Mucosa of descending colon (tissue), 3 donors: ENCODE results near the gene LRIT3. TPM values are rescaled to one million over a fixed set of nuclear protein-coding genes. Genes with fewer than 3 reads are reported as not detected.

Source experiments
- ATAC-seq: fragments of 200-7000 bp; cut with Tn5 transposase; one replicate; pipeline ENCODE4 v1.9.1; 2020; ENCODE audit warnings: mild to moderate bottlenecking, moderate library complexity
- DNase-seq, 3 donors: peaks; one replicate each; pipeline ENCODE4 v3.0.0-alpha.2; 2020
- H3K36me3 ChIP-seq: fragments of 200-600 bp; one replicate; pipeline ENCODE4 v1.8.0; 2021; ENCODE audit warnings: low read depth, mild to moderate bottlenecking
- H3K4me1 ChIP-seq: fragments of 200-600 bp; one replicate; pipeline ENCODE4 v1.8.0; 2021; ENCODE audit warnings: low read depth, mild to moderate bottlenecking
- H3K4me3 ChIP-seq: fragments of 200-600 bp; one replicate; pipeline ENCODE4 v1.8.0; 2021; ENCODE audit warnings: mild to moderate bottlenecking
- H3K9me3 ChIP-seq: fragments of 200-600 bp; one replicate; pipeline ENCODE4 v1.8.0; 2021; ENCODE audit warnings: mild to moderate bottlenecking
- CTCF ChIP-seq: fragments of 200-600 bp; IDR thresholded peaks from one replicate; pipeline ENCODE4 v1.8.0; 2022; ENCODE audit warnings: antibody characterized with exemption, mild to moderate bottlenecking
- intact Hi-C, 2 donors: fragments of 100-400 bp; cut with DNase I in 1 of 2; cut with micrococcal nuclease in 1 of 2; formaldehyde crosslinking; loops; one replicate each; pipeline versions ENCODE4 v1.11.0 to v1.11.1; 2022; cut with DNase I, micrococcal nuclease
- total RNA-seq, 3 donors: library from RNA; stranded (reverse); fragmentation: NEBNext Ultra II Directional in 2 of 3; extraction: Animal tissue kit (Norgen Biotek cat#: 25700) in 2 of 3; gene quantifications; one replicate each; pipeline versions ENCODE4 v1.2.1 to v1.2.4, GENCODE V29; 2021 to 2023
- donor health status: DM: no; HTN: no; CAD: no; lungs with moderate emphysema.
- donor health status: DM: no; HTN: no; CAD: no.
- donor health status: DM: no; HTN: yes; CAD: no.

LRIT3 gene
- total RNA-seq, 3 donors from 2014 or later, result 0.06 TPM; not detected in 2

DNA sequence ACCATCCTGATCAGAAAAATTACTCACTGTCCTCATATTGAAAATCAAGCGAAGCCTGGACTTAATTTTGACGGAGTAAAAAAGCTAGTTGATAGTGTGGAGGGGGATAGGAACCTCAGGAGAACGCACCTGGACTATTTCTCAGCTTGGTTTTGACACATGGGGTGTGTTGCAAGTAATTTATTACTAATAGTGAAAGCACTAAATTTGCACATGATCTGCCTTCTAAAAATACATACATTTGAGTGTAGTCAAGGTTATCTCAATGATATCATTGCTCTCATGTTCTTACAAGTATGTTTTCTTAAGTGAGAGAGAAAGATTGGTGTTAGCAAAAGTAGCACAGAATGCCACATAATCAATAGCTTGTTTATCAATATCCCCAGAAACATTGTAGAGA, 29.5 kb downstream of the LRIT3 start:
- no peak for ATAC-seq
- H3K36me3 ChIP-seq, result no peaks in the 10 kb centered on the region
- no peaks in the 10 kb centered on the region for H3K4me1 ChIP-seq
- intact Hi-C loops, result no loop called here
- H3K4me3 ChIP-seq, result no peak overlapping the region
- no peaks in the 10 kb centered on the region for H3K9me3 ChIP-seq
- DNase-seq, result no peak
- TF ChIP-seq CTCF, result no peak

- ATAC-seq (no peak), DNase-seq (no peak)
- no peaks in the 10 kb centered on the region for H3K4me1 ChIP-seq
- H3K4me3 ChIP-seq, result no peak overlapping the region
- TF ChIP-seq CTCF, result no peak
- intact Hi-C loops, result no loop called here
- H3K9me3 ChIP-seq, result no peaks in the 10 kb centered on the region
- H3K36me3 ChIP-seq, result no peaks in the 10 kb centered on the region
Measured at GRCh38 chr4:109878355-109878754, 30.4 kb downstream of the LRIT3 start.

DNA sequence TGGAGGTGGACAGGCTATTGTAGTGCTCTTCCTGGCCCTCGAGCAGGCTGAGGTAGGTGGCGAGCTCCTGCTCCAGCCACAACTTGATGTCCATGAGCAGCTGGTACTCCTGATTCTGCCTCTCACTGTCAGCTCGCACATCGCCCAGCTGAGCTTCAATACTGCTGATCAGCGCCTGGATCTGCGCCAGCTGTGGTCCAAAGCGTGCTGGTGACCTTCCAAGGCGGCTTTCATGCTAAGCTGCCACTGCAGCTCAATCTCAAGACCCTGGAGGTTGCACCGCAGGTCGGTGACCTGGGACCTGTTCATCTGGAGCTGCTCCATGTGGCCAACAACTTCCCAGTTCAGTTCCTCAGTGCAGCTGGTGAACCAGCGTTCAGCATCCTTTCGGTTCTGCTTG, 31.2 kb downstream of the LRIT3 start:
- TF ChIP-seq CTCF, result no peak
- no peaks in the 10 kb centered on the region for H3K4me1 ChIP-seq
- intact Hi-C loops, result no loop called here
- no peak for ATAC-seq
- no peaks in the 10 kb centered on the region for H3K36me3 ChIP-seq
- no peak overlapping the region for H3K4me3 ChIP-seq
- no peaks in the 10 kb centered on the region for H3K9me3 ChIP-seq
- no peak for DNase-seq

- TF ChIP-seq CTCF, result no peak
- intact Hi-C loops, result no loop called here
- Histone ChIP-seq H3K4me1 (no peaks in the 10 kb centered on the region), H3K36me3 (no peaks in the 10 kb centered on the region), H3K9me3 (no peaks in the 10 kb centered on the region), H3K4me3 (no peak overlapping the region)
- no peak for DNase-seq
- no peak for ATAC-seq
Measured at GRCh38 chr4:109879636-109880314, 31.9 kb downstream of the LRIT3 start.

GRCh38 chr4:109886303-109886702, 38.4 kb downstream of the LRIT3 start:
- TF ChIP-seq CTCF, result no peak
- no peak overlapping the region for H3K4me3 ChIP-seq
- DNase-seq (no peak), ATAC-seq (no peak)
- H3K36me3 ChIP-seq, result no peaks in the 10 kb centered on the region
- intact Hi-C loops, result no loop called here
- H3K9me3 ChIP-seq, result no peaks in the 10 kb centered on the region
- no peaks in the 10 kb centered on the region for H3K4me1 ChIP-seq

- no peaks in the 10 kb centered on the region for H3K36me3 ChIP-seq
- intact Hi-C loops, result no loop called here
- no peak for ATAC-seq
- no peak for DNase-seq
- TF ChIP-seq CTCF, result no peak
- no peak overlapping the region for H3K4me3 ChIP-seq
- H3K9me3 ChIP-seq, result no peaks in the 10 kb centered on the region
- no peaks in the 10 kb centered on the region for H3K4me1 ChIP-seq
Measured at GRCh38 chr4:109887071-109887470, 39.2 kb downstream of the LRIT3 start.
